Measurements from ENCODE around the gene ITIH4. TPM values are rescaled to one million over a fixed set of nuclear protein-coding genes. Genes with fewer than 3 reads are reported as not detected.

Gene ITIH4
- total and polyA plus RNA-seq, 10 of the 15 experiments (the other 5 are each of a cell fraction or from before 2014, with no cell fraction given), result 0.64 to 4.1 (median 1.3) TPM

DNA sequence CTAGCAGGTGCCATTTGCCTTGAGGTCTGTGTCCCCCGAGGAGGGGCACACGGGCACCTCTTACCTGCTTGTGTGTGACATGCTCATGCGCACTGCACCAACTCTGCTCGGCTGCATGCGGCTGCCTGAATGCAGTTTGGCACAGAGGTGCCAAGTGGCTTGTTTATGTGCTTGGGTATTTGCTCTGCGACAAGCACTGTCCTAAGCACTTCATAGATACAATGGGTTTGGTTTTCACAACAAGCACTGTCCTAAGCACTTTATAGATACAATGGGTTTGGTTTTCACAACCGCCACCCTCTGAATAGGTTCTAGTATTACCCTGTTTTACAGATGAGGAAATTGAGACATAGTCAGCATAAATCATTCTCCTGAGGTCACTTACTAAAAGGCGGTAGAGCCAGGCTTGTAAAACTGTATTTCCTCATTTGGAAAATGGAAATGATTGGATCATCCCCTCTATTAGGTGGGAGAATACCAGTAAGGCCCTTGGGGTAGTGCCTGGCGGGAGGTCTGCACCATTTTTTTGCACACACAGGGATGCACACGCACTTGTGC is 487 bp downstream of the ITIH4 start (continued):
- TF ChIP-seq, protein P1, sequence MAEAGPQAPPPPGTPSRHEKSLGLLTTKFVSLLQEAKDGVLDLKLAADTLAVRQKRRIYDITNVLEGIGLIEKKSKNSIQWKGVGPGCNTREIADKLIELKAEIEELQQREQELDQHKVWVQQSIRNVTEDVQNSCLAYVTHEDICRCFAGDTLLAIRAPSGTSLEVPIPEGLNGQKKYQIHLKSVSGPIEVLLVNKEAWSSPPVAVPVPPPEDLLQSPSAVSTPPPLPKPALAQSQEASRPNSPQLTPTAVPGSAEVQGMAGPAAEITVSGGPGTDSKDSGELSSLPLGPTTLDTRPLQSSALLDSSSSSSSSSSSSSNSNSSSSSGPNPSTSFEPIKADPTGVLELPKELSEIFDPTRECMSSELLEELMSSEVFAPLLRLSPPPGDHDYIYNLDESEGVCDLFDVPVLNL (IDR thresholded peaks at IDR 0.05; ENCODE audit: low read depth, low read length), result no peak

DNA sequence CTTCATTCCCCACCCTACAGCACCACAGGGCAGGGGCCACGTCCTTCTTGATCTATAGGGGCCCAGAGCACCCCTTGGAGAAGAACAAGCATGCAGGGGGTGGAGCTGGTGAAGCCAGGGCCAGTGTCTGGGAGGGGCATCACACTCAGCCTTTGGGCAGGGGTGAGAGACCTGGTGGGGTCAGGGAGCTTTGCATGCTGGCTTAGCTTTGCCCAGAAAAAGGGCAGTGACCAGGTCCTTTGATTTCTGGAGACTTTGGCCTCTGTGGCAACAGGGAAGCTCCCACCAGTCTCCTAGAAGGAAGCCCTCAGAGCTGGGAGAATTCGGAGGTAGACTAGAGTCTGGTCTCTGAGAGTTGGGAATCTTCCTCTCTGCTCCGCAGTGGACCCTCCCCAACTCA is 990 bp downstream of the ITIH4 start:
- no peak for DNase-seq (ENCODE audit: low read depth, low spot score)
- 66% methylated on average over 3 of the region's 3 CpGs for WGBS (ENCODE audit: insufficient coverage, insufficient replicate concordance, low lambda C conversion rate, missing lambda C conversion rate)

More for the DNA sequence above, 990 bp downstream of the ITIH4 start:
- no peak overlapping the region for H3K4me2 ChIP-seq (ENCODE audit: control insufficient read depth, insufficient read depth)
- H4K20me1 ChIP-seq (ENCODE audit: control insufficient read depth, insufficient read depth), result no peaks in the 10 kb centered on the region
- H3K27me3 ChIP-seq (replicated peaks in 1 of 2; ENCODE audit: control insufficient read depth in 2 of 2, insufficient read depth in 2 of 2, low read length in 1 of 2), result no peaks in the 10 kb centered on the region
- no peaks in the 10 kb centered on the region for H3K79me2 ChIP-seq (ENCODE audit: control insufficient read depth, insufficient read depth, low read length)
- no peak overlapping the region for H3K27ac ChIP-seq (ENCODE audit: control insufficient read depth, insufficient read depth)
- ChIA-PET SMC1A (ENCODE audit: uncharacterized antibody, unreplicated experiment) (interaction anchor here (0.6 kb wide), 1 partner anchor 475 kb away, joined by 3 read pairs; no protein-coding TSS in a partner anchor), POLR2A (no interaction called here), CTCF (interaction anchor here (1.6 kb wide), 1 partner anchor 8 kb away, joined by 5 read pairs; no protein-coding TSS in a partner anchor), RAD21 (ENCODE audit: unreplicated experiment) (no interaction called here)
- no peaks in the 10 kb centered on the region for H3K4me1 ChIP-seq (ENCODE audit: control insufficient read depth, insufficient read depth, low read length)
- no peaks in the 10 kb centered on the region for H3K9me3 ChIP-seq (replicated peaks; ENCODE audit: control insufficient read depth, insufficient read depth, low read length)
- H3K9ac ChIP-seq (ENCODE audit: control insufficient read depth, insufficient read depth, low read length), result no peak overlapping the region
- FAIRE-seq (no peak), ATAC-seq (no peak)
- TF ChIP-seq, protein P2, sequence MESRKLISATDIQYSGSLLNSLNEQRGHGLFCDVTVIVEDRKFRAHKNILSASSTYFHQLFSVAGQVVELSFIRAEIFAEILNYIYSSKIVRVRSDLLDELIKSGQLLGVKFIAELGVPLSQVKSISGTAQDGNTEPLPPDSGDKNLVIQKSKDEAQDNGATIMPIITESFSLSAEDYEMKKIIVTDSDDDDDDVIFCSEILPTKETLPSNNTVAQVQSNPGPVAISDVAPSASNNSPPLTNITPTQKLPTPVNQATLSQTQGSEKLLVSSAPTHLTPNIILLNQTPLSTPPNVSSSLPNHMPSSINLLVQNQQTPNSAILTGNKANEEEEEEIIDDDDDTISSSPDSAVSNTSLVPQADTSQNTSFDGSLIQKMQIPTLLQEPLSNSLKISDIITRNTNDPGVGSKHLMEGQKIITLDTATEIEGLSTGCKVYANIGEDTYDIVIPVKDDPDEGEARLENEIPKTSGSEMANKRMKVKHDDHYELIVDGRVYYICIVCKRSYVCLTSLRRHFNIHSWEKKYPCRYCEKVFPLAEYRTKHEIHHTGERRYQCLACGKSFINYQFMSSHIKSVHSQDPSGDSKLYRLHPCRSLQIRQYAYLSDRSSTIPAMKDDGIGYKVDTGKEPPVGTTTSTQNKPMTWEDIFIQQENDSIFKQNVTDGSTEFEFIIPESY (IDR thresholded peaks at IDR 0.05), result no peak
- TF ChIP-seq STAT1 (conservative IDR thresholded peaks at IDR 0.05) (no peak), MXI1 (IDR thresholded peaks at IDR 0.05; ENCODE audit: low read depth, low read length) (no peak), SMAD1 (IDR thresholded peaks at IDR 0.05; ENCODE audit: low read depth, partially characterized antibody) (no peak), SIX5 (IDR thresholded peaks at IDR 0.05; ENCODE audit: low read depth, low read length, severe bottlenecking) (no peak), CREM (IDR thresholded peaks at IDR 0.05; ENCODE audit: low read depth) (no peak), SREBF2 (IDR thresholded peaks at IDR 0.05; ENCODE audit: low read length) (no peak), RUNX3 (IDR thresholded peaks at IDR 0.05; ENCODE audit: low read length) (no peak), SUPT20H (IDR thresholded peaks at IDR 0.05; ENCODE audit: borderline replicate concordance, control insufficient read depth, low read depth, low read length) (no peak), FOXK2 (IDR thresholded peaks at IDR 0.05) (no peak), PAX8 (IDR thresholded peaks at IDR 0.05) (no peak), ZSCAN29 (IDR thresholded peaks at IDR 0.05) (no peak), RELA (IDR thresholded peaks at IDR 0.05; ENCODE audit: borderline replicate concordance, partially characterized antibody) (no peak), BMI1 (IDR thresholded peaks at IDR 0.05; ENCODE audit: borderline replicate concordance) (no peak), SMC3 (IDR thresholded peaks at IDR 0.05; ENCODE audit: borderline replicate concordance, low read length) (no peak), POU2F2 (IDR thresholded peaks at IDR 0.05; ENCODE audit: borderline replicate concordance, low read depth, low read length) (no peak), ZNF217 (IDR thresholded peaks at IDR 0.05) (no peak), ZBED1 (IDR thresholded peaks at IDR 0.05; ENCODE audit: borderline replicate concordance) (no peak), ASH2L (IDR thresholded peaks at IDR 0.05; ENCODE audit: borderline replicate concordance, low read depth) (no peak)
- TF ChIP-seq, protein P3, sequence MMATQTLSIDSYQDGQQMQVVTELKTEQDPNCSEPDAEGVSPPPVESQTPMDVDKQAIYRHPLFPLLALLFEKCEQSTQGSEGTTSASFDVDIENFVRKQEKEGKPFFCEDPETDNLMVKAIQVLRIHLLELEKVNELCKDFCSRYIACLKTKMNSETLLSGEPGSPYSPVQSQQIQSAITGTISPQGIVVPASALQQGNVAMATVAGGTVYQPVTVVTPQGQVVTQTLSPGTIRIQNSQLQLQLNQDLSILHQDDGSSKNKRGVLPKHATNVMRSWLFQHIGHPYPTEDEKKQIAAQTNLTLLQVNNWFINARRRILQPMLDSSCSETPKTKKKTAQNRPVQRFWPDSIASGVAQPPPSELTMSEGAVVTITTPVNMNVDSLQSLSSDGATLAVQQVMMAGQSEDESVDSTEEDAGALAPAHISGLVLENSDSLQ (IDR thresholded peaks at IDR 0.05), result no peak
- H2AFZ ChIP-seq (ENCODE audit: control insufficient read depth, low read depth, low read length), result no peak overlapping the region
- no peak overlapping the region for H3K4me3 ChIP-seq
- BruUV-seq (replicated peaks), result no TSS peak
- intact Hi-C loops (cut with micrococcal nuclease; ENCODE audit: unreplicated experiment), result no loop called here
- H3K36me3 ChIP-seq (ENCODE audit: control insufficient read depth in 2 of 2, insufficient read depth in 2 of 2, low read length in 1 of 2), result no peaks in the 10 kb centered on the region; a peak in 1 of 4 replicates
- in situ Hi-C loops (cut with MboI), result no loop called here

Measured in GM12878 (cell line).